GM21367 (cell line): ENCODE results near the gene OSBPL2.

Source experiments
- ATAC-seq: cut with Tn5 transposase; IDR thresholded peaks from one replicate; pipeline ENCODE4 v1.9.1; 2021; ENCODE audit not compliant: unreplicated experiment

The OSBPL2 gene

GRCh38 chr20:62205618-62206387, 32.5 kb upstream of the OSBPL2 start:
- ATAC-seq, result no peak

- no peak for ATAC-seq
Measured at GRCh38 chr20:62206388-62206775, 31.9 kb upstream of the OSBPL2 start.

GRCh38 chr20:62208061-62208794, 30.1 kb upstream of the OSBPL2 start:
- no peak for ATAC-seq

- no peak for ATAC-seq
Measured at GRCh38 chr20:62208795-62209755, 29.2 kb upstream of the OSBPL2 start.

GRCh38 chr20:62209850-62210495, 28.3 kb upstream of the OSBPL2 start:
- ATAC-seq, result no peak

GRCh38 chr20:62210496-62210855, 27.8 kb upstream of the OSBPL2 start:
- ATAC-seq, result no peak

GRCh38 chr20:62211216-62211615, 27.1 kb upstream of the OSBPL2 start:
- no peak for ATAC-seq

- no peak for ATAC-seq
Measured at GRCh38 chr20:62211769-62212288, 26.5 kb upstream of the OSBPL2 start.

GRCh38 chr20:62212299-62212698, 26.0 kb upstream of the OSBPL2 start:
- no peak for ATAC-seq

- no peak for ATAC-seq
Measured at GRCh38 chr20:62214067-62214466, 24.3 kb upstream of the OSBPL2 start.

GRCh38 chr20:62215020-62215990, 23.0 kb upstream of the OSBPL2 start:
- no peak for ATAC-seq

GRCh38 chr20:62215991-62216635, 22.2 kb upstream of the OSBPL2 start:
- no peak for ATAC-seq

- ATAC-seq, result no peak
Measured at GRCh38 chr20:62216636-62217566, 21.4 kb upstream of the OSBPL2 start.

GRCh38 chr20:62217913-62218773, 20.2 kb upstream of the OSBPL2 start:
- ATAC-seq, result no peak

- no peak for ATAC-seq
Measured at GRCh38 chr20:62219101-62219991, 19.0 kb upstream of the OSBPL2 start.
